Measurements from ENCODE around the gene GALNT9.

GRCh38 chr12:132236930-132237771 is 92.2 kb downstream of the GALNT9 start:
- TF ChIP-seq POLR2A (IDR thresholded peaks at IDR 0.05) = no peak
- no peak for TF ChIP-seq CTCF (IDR thresholded peaks at IDR 0.05)
- TF ChIP-seq POLR2AphosphoS5 (IDR thresholded peaks at IDR 0.05) = no peak
